CD4-positive, alpha-beta T cell treated with Interleukin-21 for 1 hour (primary cell): ENCODE results near the gene TMEM164.
"Not testable (repeated sequence)": the region's sequence is repeated elsewhere in the genome, so short reads cannot be mapped to it uniquely, and the experiment has no call there.

Source experiments
- DNase-seq: peaks from one replicate; pipeline ENCODE4 v3.0.0-alpha.2; 2020

TMEM164 gene

GRCh38 chrX:110002300-110003166 lies at the start of gene TMEM164:
TMEM164 (plus strand) TSS chrX:110003114; CDS start chrX:110003775, 661 bp downstream.
- DNase-seq: peak; percentile 87

- no peak for DNase-seq
These were observed 48.6 kb upstream of the TMEM164 start for GRCh38 chrX:109954333-109954732.

GRCh38 chrX:109954955-109955354 lies 48.0 kb upstream of the TMEM164 start:
- no peak for DNase-seq

- DNase-seq: no peak
These were observed 44.6 kb upstream of the TMEM164 start for GRCh38 chrX:109958266-109958665.

GRCh38 chrX:109959356-109959871 lies 43.5 kb upstream of the TMEM164 start:
- no peak for DNase-seq

- DNase-seq: no peak
These were observed 38.5 kb upstream of the TMEM164 start for GRCh38 chrX:109964390-109964789.

GRCh38 chrX:109966246-109966645 lies 36.7 kb upstream of the TMEM164 start:
- DNase-seq: no peak

DNA sequence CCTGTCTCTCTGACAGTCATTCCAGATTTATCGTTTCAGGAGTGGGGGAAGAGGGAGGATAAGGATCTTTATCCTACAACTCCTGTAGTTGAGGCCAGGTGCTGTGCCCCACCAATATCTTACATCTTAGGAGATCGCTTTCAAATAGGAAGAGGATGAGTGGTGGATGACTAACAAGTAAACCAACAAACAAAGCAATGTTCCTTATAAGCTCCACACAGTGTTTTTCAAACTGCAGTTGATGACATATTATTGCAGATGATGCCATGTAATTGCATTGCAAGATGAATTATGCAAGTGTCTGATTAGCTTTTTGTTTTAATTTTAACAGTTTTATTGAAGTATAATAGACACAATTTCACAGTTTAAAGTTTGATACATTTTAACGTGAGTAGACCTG lies 35.8 kb upstream of the TMEM164 start:
- no peak for DNase-seq

- not testable (repeated sequence) for DNase-seq
These were observed 32.1 kb upstream of the TMEM164 start for GRCh38 chrX:109970841-109971240.

GRCh38 chrX:109974906-109975655 lies 27.8 kb upstream of the TMEM164 start:
- DNase-seq: no peak

DNA sequence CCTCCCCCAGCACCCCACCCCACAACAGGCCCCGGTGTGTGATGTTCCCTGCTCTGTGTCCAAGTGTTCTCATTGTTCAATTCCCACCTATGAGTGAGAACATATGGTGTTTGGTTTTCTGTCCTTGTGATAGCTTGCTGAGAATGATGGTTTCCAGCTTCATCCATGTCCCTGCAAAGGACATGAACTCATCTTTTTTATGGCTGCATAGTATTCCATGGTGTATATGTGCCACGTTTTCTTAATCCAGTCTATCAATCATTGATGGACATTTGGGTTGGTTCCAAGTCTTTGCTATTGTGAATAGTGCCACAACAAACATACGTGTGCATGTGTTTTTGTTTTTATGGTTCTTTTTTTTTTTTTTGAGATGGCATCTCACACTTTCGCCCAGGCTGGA lies 17.7 kb upstream of the TMEM164 start:
- DNase-seq: not testable (repeated sequence)

- DNase-seq: no peak
These were observed 15.0 kb upstream of the TMEM164 start for GRCh38 chrX:109987884-109988283.

- DNase-seq: no peak
These were observed 12.2 kb upstream of the TMEM164 start for GRCh38 chrX:109990582-109991276.

DNA sequence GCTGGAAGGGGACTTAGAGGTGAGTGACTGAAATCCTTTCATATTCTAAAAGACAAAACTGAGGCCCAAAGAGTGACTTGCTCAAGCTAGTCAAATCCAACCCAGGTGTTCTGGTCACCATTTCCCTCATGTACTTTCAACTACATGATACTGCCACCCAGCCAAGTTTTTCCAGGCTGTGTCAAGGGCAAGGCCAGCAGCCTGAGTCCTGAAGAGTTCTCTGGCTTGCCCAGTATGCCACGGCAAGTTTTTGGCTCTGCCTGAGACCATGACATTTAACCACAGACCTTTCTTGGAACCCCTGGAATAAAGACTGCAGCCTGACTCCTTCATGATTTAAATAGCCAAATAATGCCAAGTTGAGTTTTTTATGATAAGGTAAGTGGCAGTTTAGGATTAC lies 10.7 kb upstream of the TMEM164 start:
- DNase-seq: no peak

DNA sequence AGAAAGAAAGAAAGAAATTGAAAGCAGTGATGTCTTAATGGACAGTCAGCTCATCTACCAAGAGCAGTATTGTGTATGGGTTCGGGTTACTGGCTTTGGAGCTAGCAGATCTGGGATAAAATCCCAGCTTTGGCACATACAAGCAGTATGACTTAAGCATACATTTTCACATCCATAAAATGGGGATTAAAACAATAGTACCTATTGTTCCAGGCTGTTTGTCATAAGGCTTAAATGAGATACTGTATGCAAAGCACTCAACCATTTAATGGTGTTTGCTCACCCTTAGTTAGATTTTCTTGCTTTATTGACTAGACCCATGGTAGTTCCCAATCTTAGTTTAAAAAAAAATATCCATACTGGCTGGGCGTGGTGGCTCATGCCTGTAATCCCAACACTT lies 7.8 kb upstream of the TMEM164 start:
- DNase-seq: no peak

- no peak for DNase-seq
These were observed 5.0 kb upstream of the TMEM164 start for GRCh38 chrX:109997786-109998452.

- no peak for DNase-seq
These were observed 2.9 kb upstream of the TMEM164 start for GRCh38 chrX:110000000-110000399.

DNA sequence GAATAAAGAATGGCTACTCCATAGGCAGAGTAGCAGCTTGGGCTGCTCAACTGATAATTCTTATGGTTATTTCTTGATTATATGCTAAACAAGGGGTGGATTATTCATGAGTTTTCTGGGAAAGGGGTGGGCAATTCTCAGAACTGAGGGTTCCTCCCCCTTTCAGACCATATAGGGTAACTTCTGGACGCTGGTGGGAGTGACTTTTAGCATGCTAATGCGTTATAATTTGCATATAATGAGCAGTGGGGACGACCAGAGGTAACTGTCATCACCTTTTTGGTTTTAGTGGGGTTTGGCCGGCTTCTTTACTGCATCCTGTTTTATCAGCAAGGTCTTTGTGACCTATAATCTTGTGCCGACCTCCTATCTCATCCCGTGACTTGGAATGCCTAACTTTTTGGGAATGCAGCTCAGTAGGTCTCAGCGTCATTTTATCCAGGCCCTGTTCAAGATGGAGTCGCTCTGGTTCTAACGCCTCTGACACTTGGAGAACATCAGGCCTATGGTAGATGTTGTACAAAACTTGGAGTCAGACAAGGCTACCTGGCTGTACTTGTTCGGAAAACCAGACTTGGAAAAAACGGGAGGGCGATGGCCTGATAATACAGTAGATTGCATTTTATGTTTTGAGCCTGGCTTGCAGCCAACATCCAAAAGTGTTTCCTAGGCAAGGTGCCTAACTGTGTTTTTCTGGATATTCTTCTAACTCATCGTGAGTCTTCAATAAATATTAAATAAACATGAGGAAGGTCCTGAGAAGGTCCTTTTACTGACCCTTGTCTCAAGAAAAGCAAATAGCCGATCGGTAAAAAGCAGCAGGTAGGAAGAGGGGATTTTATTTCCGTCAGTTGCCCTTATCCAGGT lies 1.8 kb upstream of the TMEM164 start:
- DNase-seq: no peak

GRCh38 chrX:110001740-110002299 lies 1.1 kb upstream of the TMEM164 start:
- DNase-seq: no peak

DNA sequence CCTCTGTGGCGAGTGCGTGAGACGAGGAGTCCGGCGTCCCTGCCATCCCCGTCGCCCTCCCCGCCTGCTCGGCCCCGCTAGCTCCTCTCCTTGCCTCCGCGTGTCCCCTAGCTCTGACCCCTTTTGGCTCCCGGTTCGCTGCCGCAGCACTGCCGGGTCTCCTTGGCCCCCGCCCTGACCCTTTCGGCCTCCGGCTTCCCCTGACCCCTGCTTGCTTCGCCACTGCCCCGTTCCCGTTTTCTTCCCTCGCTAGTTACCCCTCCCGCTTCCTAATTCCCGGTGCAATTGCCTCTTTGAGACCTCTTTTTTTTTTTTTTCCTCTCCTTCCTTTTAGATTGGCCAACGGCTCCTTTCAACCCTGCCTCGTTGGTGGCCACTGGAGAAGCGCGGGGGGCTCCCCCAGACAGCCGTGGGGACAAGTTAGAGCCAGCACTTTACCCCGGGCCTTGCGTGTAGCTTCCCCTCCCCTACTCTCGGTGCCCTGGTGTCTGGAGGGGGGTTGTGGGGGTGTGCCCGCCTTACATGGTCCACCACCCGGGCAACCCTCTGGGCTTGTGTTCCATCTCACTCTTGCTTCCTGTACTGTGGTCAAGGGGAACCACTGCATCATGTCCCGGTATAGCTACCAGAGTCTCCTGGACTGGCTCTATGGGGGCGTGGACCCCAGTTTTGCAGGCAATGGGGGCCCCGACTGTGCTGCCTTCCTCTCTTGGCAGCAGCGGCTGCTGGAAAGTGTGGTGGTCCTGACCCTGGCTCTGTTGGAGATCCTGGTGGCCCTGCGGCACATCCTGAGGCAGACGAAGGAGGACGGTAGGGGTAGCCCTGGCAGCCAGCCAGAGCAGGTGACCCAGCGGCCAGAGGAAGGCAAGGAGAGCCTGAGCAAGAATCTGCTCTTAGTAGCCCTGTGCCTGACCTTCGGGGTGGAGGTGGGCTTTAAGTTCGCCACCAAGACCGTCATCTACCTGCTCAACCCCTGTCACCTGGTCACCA lies 548 bp downstream of the TMEM164 start:
- DNase-seq: no peak
